Measurements from ENCODE around the gene NCKAP5. TPM values are rescaled to one million over a fixed set of nuclear protein-coding genes. Genes with fewer than 3 reads are reported as not detected.

The NCKAP5 gene
- polyA plus RNA-seq, 1 experiment: 16.6 TPM

GRCh38 chr2:133447303-133447702 lies 121.0 kb downstream of the NCKAP5 start:
- Histone ChIP-seq H3K9me3 (ENCODE audit: control insufficient read depth, insufficient read depth, low read length) (no peaks in the 10 kb centered on the region), H3K27me3 (ENCODE audit: control insufficient read depth, insufficient read depth, low read length) (no peaks in the 10 kb centered on the region), H3K27ac (ENCODE audit: low read depth, low read length) (no peak overlapping the region), H3K4me3 (ENCODE audit: low read depth, low read length) (no peak overlapping the region)
- DNase-seq (ENCODE audit: low read depth, low spot score): no peak
- CTCF ChIA-PET: interaction anchor here (1.1 kb wide), 1 partner anchor 12 kb away, joined by 3 read pairs; no protein-coding TSS in a partner anchor
- POLR2A ChIA-PET: no interaction called here
- TF ChIP-seq CTCF (IDR thresholded peaks at IDR 0.05; ENCODE audit: low read depth, low read length): no peak

GRCh38 chr2:133444465-133444864 lies 123.8 kb downstream of the NCKAP5 start:
- Histone ChIP-seq H3K9me3 (ENCODE audit: control insufficient read depth, insufficient read depth, low read length) (no peaks in the 10 kb centered on the region), H3K27ac (ENCODE audit: low read depth, low read length) (no peak overlapping the region), H3K27me3 (ENCODE audit: control insufficient read depth, insufficient read depth, low read length) (no peaks in the 10 kb centered on the region), H3K4me3 (ENCODE audit: low read depth, low read length) (no peak overlapping the region)
- POLR2A ChIA-PET: no interaction called here
- no peak for DNase-seq (ENCODE audit: low read depth, low spot score)
- no peak for TF ChIP-seq CTCF (IDR thresholded peaks at IDR 0.05; ENCODE audit: low read depth, low read length)
- CTCF ChIA-PET: no interaction called here

- CTCF ChIA-PET: interaction anchor here (1.9 kb wide), 1 partner anchor 338 kb away, joined by 4 read pairs; no protein-coding TSS in a partner anchor
- no peak for TF ChIP-seq CTCF (IDR thresholded peaks at IDR 0.05; ENCODE audit: low read depth, low read length)
- H3K4me3 ChIP-seq (ENCODE audit: low read depth, low read length): no peak overlapping the region
- POLR2A ChIA-PET: no interaction called here
- DNase-seq (ENCODE audit: low read depth, low spot score): no peak
- H3K9me3 ChIP-seq (ENCODE audit: control insufficient read depth, insufficient read depth, low read length): no peaks in the 10 kb centered on the region
- H3K27ac ChIP-seq (ENCODE audit: low read depth, low read length): no peak overlapping the region
- no peaks in the 10 kb centered on the region for H3K27me3 ChIP-seq (ENCODE audit: control insufficient read depth, insufficient read depth, low read length)
Measured at GRCh38 chr2:133442393-133442792, 125.9 kb downstream of the NCKAP5 start.

GRCh38 chr2:133439565-133439920 lies 128.7 kb downstream of the NCKAP5 start:
- H3K27ac ChIP-seq (ENCODE audit: low read depth, low read length): no peak overlapping the region

More at GRCh38 chr2:133439565-133439920, 128.7 kb downstream of the NCKAP5 start:
- CTCF ChIA-PET: no interaction called here
- no peak for DNase-seq (ENCODE audit: low read depth, low spot score)
- TF ChIP-seq CTCF (IDR thresholded peaks at IDR 0.05; ENCODE audit: low read depth, low read length): no peak
- Histone ChIP-seq H3K9me3 (ENCODE audit: control insufficient read depth, insufficient read depth, low read length) (no peaks in the 10 kb centered on the region), H3K4me3 (ENCODE audit: low read depth, low read length) (no peak overlapping the region), H3K27me3 (ENCODE audit: control insufficient read depth, insufficient read depth, low read length) (no peaks in the 10 kb centered on the region)
- POLR2A ChIA-PET: no interaction called here

Measured in AG04450 (cell line).